IMR-90 (cell line): ENCODE measurements around the gene SMIM7. TPM values are rescaled to one million over a fixed set of nuclear protein-coding genes. Genes with fewer than 3 reads are reported as not detected.
A peak's percentile ranks its signal among the peaks of the same experiment; 100 is the strongest.

Source experiments
- ATAC-seq: fragments of 200-7000 bp; cut with Tn5 transposase; 2 replicates; pipeline ENCODE4 v1.9.1; 2020; ENCODE audit warnings: low read depth, mild to moderate bottlenecking, moderate library complexity
- BruUV-seq: library from RNA; stranded (reverse); fragments of 400-500 nt; replicated peaks from 2 replicates; lab custom pipeline; 2021; lab: Mats Ljungman, UMichigan
- CTCF ChIA-PET: fragments of 300-600 bp; formaldehyde crosslinking; extraction: SDS; loops from one replicate; lab custom pipeline; 2021; ENCODE audit warnings: antibody characterized with exemption; lab: Yijun Ruan, JAX
- POLR2A ChIA-PET: fragments of 300-600 bp; sonication (Branson Sonifier 250); formaldehyde crosslinking; loops from one replicate; lab custom pipeline; 2022; ENCODE audit warnings: antibody characterized with exemption; ENCODE audit not compliant: unreplicated experiment; lab: Charles Lee
- DNase-seq: peaks from one replicate; pipeline ENCODE4 v3.0.0; 2013
- H2AFZ ChIP-seq: replicated peaks from 2 replicates; pipeline ENCODE3; 2013; ENCODE audit warnings: low read length, mild to moderate bottlenecking; ENCODE audit not compliant: poor library complexity
- H2AK5ac ChIP-seq: 2 replicates; pipeline ENCODE4 v1.6.1; 2013; ENCODE audit warnings: low read depth, low read length, inconsistent platforms
- H2AK9ac ChIP-seq: replicated peaks from 2 replicates; pipeline ENCODE3; 2013; ENCODE audit warnings: mild to moderate bottlenecking, low read depth, low read length, moderate library complexity; ENCODE audit not compliant: poor library complexity
- H2BK120ac ChIP-seq: 2 replicates; pipeline ENCODE4 v1.6.1; 2013; ENCODE audit warnings: low read depth, low read length, inconsistent platforms
- H2BK15ac ChIP-seq: 3 replicates; pipeline ENCODE4 v1.6.1; 2013; ENCODE audit warnings: low read depth, low read length, inconsistent platforms
- H2BK20ac ChIP-seq: 2 replicates; pipeline ENCODE4 v1.6.1; 2013; ENCODE audit warnings: low read depth, mild to moderate bottlenecking, inconsistent platforms, low read length, moderate library complexity
- H2BK5ac ChIP-seq: 2 replicates; pipeline ENCODE4 v1.6.1; 2013; ENCODE audit warnings: mild to moderate bottlenecking, low read depth, low read length, inconsistent platforms; ENCODE audit not compliant: poor library complexity, severe bottlenecking
- H3K14ac ChIP-seq: replicated peaks from 2 replicates; pipeline ENCODE4 v1.6.1; 2013; ENCODE audit warnings: low read depth, low read length, inconsistent platforms
- H3K18ac ChIP-seq: 2 replicates; pipeline ENCODE4 v1.6.1; 2013; ENCODE audit warnings: low read depth, low read length, control low read depth
- H3K23ac ChIP-seq: 2 replicates; pipeline ENCODE4 v1.6.1; 2013; ENCODE audit warnings: low read depth, low read length, inconsistent platforms
- H3K27ac ChIP-seq: 2 replicates; pipeline ENCODE4 v1.5.1; 2013; ENCODE audit warnings: mild to moderate bottlenecking, control low read depth, low read length; ENCODE audit not compliant: insufficient read depth
- H3K27me3 ChIP-seq: 2 replicates; pipeline ENCODE4 v1.6.1; 2013; ENCODE audit warnings: low read length; ENCODE audit not compliant: control insufficient read depth, insufficient read depth
- H3K36me3 ChIP-seq: 2 replicates; pipeline ENCODE4 v1.6.1; 2013; ENCODE audit warnings: low read length, mixed read lengths; ENCODE audit not compliant: control insufficient read depth, insufficient read depth
- H3K4ac ChIP-seq: 2 replicates; pipeline ENCODE4 v1.6.1; 2013; ENCODE audit warnings: low read depth, low read length, inconsistent platforms
- H3K4me1 ChIP-seq: 2 replicates; pipeline ENCODE4 v1.6.1; 2013; ENCODE audit warnings: low read length, mixed read lengths; ENCODE audit not compliant: control insufficient read depth, insufficient read depth
- H3K4me2 ChIP-seq: 2 replicates; pipeline ENCODE4 v1.6.1; 2013; ENCODE audit warnings: low read depth, mild to moderate bottlenecking, control low read depth, low read length, moderate library complexity
- H3K4me3 ChIP-seq: 2 replicates; pipeline ENCODE4 v1.5.1; 2013; ENCODE audit warnings: low read depth, mild to moderate bottlenecking, control low read depth, low read length, moderate library complexity; ENCODE audit not compliant: insufficient read depth
- H3K56ac ChIP-seq: 2 replicates; pipeline ENCODE4 v1.6.1; 2013; ENCODE audit warnings: low read length, inconsistent platforms; ENCODE audit not compliant: insufficient read depth; ENCODE audit errors: extremely low read depth
- H3K79me1 ChIP-seq, 2 experiments: 2 replicates each; pipeline ENCODE4 v1.6.1; 2013; ENCODE audit warnings: low read length in 2 of 2, inconsistent platforms in 1 of 2, low read depth in 1 of 2
- H3K9ac ChIP-seq: 2 replicates; pipeline ENCODE4 v1.6.1; 2013; ENCODE audit warnings: low read depth, low read length, control low read depth
- H3K9me1 ChIP-seq: 2 replicates; pipeline ENCODE4 v1.6.1; 2013; ENCODE audit warnings: low read length, inconsistent platforms; ENCODE audit not compliant: insufficient read depth
- H3K9me3 ChIP-seq: 2 replicates; pipeline ENCODE4 v1.6.1; 2013; ENCODE audit warnings: low read length; ENCODE audit not compliant: control insufficient read depth, insufficient read depth
- H4K20me1 ChIP-seq: 2 replicates; pipeline ENCODE4 v1.6.1; 2013; ENCODE audit warnings: low read length, inconsistent platforms; ENCODE audit not compliant: insufficient read depth
- H4K5ac ChIP-seq: 2 replicates; pipeline ENCODE4 v1.6.1; 2013; ENCODE audit warnings: mild to moderate bottlenecking, low read depth, low read length, control low read depth
- H4K8ac ChIP-seq, 2 experiments: 2 replicates each; pipeline ENCODE4 v1.6.1; 2013; ENCODE audit warnings: low read depth in 2 of 2, low read length in 2 of 2, control low read depth in 1 of 2, inconsistent platforms in 1 of 2
- H4K91ac ChIP-seq: 2 replicates; pipeline ENCODE4 v1.6.1; 2013; ENCODE audit warnings: low read depth, low read length, inconsistent platforms; ENCODE audit not compliant: insufficient read depth
- BHLHE40 ChIP-seq: fragments of 150-350 bp; IDR thresholded peaks from 2 replicates; pipeline ENCODE4 v1.6.1; 2016; ENCODE audit warnings: mild to moderate bottlenecking, low read depth, low read length
- CEBPB ChIP-seq: IDR thresholded peaks from 2 replicates; pipeline ENCODE4 v1.6.1; 2012; ENCODE audit warnings: low read depth, low read length, improper control_type of control experiment
- CHD1 ChIP-seq: IDR thresholded peaks from 2 replicates; pipeline ENCODE4 v1.6.1; 2012; ENCODE audit warnings: low read depth, low read length, improper control_type of control experiment
- CTCF ChIP-seq: conservative IDR thresholded peaks from 2 replicates; pipeline ENCODE4 v1.5.1; 2012; ENCODE audit warnings: mild to moderate bottlenecking, low read depth, low read length, improper control_type of control experiment
- ELK1 ChIP-seq: fragments of 150-350 bp; IDR thresholded peaks from 2 replicates; pipeline ENCODE4 v1.6.1; 2016; ENCODE audit warnings: low read depth, mild to moderate bottlenecking, low read length, moderate library complexity, borderline replicate concordance
- FOS ChIP-seq: fragments of 150-350 bp; IDR thresholded peaks from 2 replicates; pipeline ENCODE4 v1.6.1; 2016; ENCODE audit warnings: low read depth, low read length
- MAFK ChIP-seq: IDR thresholded peaks from 2 replicates; pipeline ENCODE4 v1.6.1; 2012; ENCODE audit warnings: low read depth, low read length, improper control_type of control experiment
- MAZ ChIP-seq: IDR thresholded peaks from 2 replicates; pipeline ENCODE4 v1.6.1; 2012; ENCODE audit warnings: low read depth, mild to moderate bottlenecking, low read length, improper control_type of control experiment, moderate library complexity, borderline replicate concordance
- MXI1 ChIP-seq: IDR thresholded peaks from 2 replicates; pipeline ENCODE4 v1.6.1; 2012; ENCODE audit warnings: low read depth, mild to moderate bottlenecking, low read length, moderate library complexity, borderline replicate concordance
- NFE2L2 ChIP-seq: fragments of 150-350 bp; IDR thresholded peaks from 2 replicates; pipeline ENCODE4 v1.6.1; 2016; ENCODE audit warnings: low read depth, mild to moderate bottlenecking, low read length
- POLR2A ChIP-seq: IDR thresholded peaks from 2 replicates; pipeline ENCODE4 v1.6.1; 2012; ENCODE audit warnings: mild to moderate bottlenecking, low read depth, low read length
- RAD21 ChIP-seq: IDR thresholded peaks from 2 replicates; pipeline ENCODE4 v1.6.1; 2012; ENCODE audit warnings: low read length, improper control_type of control experiment
- RCOR1 ChIP-seq: IDR thresholded peaks from 2 replicates; pipeline ENCODE4 v1.6.1; 2012; ENCODE audit warnings: mild to moderate bottlenecking, low read length, improper control_type of control experiment; ENCODE audit not compliant: insufficient replicate concordance
- RFX5 ChIP-seq: IDR thresholded peaks from 2 replicates; pipeline ENCODE4 v1.8.0; 2012; ENCODE audit warnings: low read depth, mild to moderate bottlenecking, low read length, moderate library complexity
- SMC3 ChIP-seq: fragments of 150-350 bp; IDR thresholded peaks from 2 replicates; pipeline ENCODE4 v1.6.1; 2016; ENCODE audit warnings: low read depth, mild to moderate bottlenecking, antibody characterized with exemption, low read length, moderate library complexity
- USF2 ChIP-seq: fragments of 150-350 bp; IDR thresholded peaks from 2 replicates; pipeline ENCODE4 v1.6.1; 2017; ENCODE audit warnings: mild to moderate bottlenecking, antibody characterized with exemption, low read length, low read depth
- WGBS, 2 experiments: methylation state at CpG; one replicate each; pipeline versions ENCODE4 v1.1.5 to v1.1.7; 2013; ENCODE audit warnings: missing lambda C conversion rate in 2 of 2; ENCODE audit not compliant: insufficient read length in 1 of 2; ENCODE audit errors: extremely low coverage in 2 of 2; 5-methylcytosine and 5-hydroxymethylcytosine counted together
- dilution Hi-C: fragments of 300-500 bp; cut with HindIII; formaldehyde crosslinking; loops from one replicate; pipeline ENCODE4 v1.14.3; 2018; ENCODE audit warnings: low sequenced_read_pairs; ENCODE audit not compliant: unreplicated experiment
- in situ Hi-C: fragments of 300-500 bp; cut with MboI; formaldehyde crosslinking; loops from 3 replicates; pipeline ENCODE4 v1.14.3; 2019; ENCODE audit warnings: low sequenced_read_pairs, inconsistent platforms, mixed read lengths
- intact Hi-C: fragments of 100-400 bp; cut with micrococcal nuclease; formaldehyde crosslinking; loops from 2 replicates; pipeline ENCODE4 v1.10.0; 2022
- polyA plus RNA-seq, 3 experiments: library from polyadenylated mRNA; depleted of rRNA; stranded (reverse); fragments of >200 nt; gene quantifications; 2 replicates each; pipeline ENCODE4 v1.2.3, GENCODE V29; 2012; ENCODE audit warnings: low replicate concordance in 1 of 3
- total RNA-seq: library from RNA; depleted of rRNA; stranded (reverse); fragments of >200 nt; gene quantifications from 2 replicates; pipeline ENCODE4 v1.2.3, GENCODE V29; 2012

The SMIM7 gene
- total and polyA plus RNA-seq, 2 of the 4 experiments (the other 2 are of a cell fraction), result 55.7 to 64.8 TPM

GRCh38 chr19:16601378-16602052, 58.4 kb downstream of the SMIM7 start:
- Histone ChIP-seq H3K4ac (no peak overlapping the region), H4K8ac (no peak overlapping the region), H3K27me3 (no peaks in the 10 kb centered on the region), H3K56ac (no peak overlapping the region), H3K36me3 (no peaks in the 10 kb centered on the region), H2AK5ac (no peak overlapping the region), H4K5ac (no peak overlapping the region), H2AFZ (no peak overlapping the region), H3K4me1 (peaks cover 9% of the 10 kb centered on the region), H3K9ac (no peak overlapping the region), H3K4me2 (no peak overlapping the region), H3K9me1 (peaks cover 53% of the 10 kb centered on the region), H3K9me3 (no peaks in the 10 kb centered on the region), H3K4me3 (no peak overlapping the region), H2AK9ac (peak overlapping the region; percentile 58), H3K79me1 (peaks cover 34 to 96% of the 10 kb centered on the region in 2 experiments), H3K18ac (no peak overlapping the region), H2BK5ac (no peak overlapping the region), H4K20me1 (peaks cover 99% of the 10 kb centered on the region), H3K23ac (no peak overlapping the region), H3K14ac (no peak overlapping the region), H2BK15ac (no peak overlapping the region), H3K27ac (no peak overlapping the region), H2BK20ac (no peak overlapping the region), H4K91ac (no peak overlapping the region), H2BK120ac (no peak overlapping the region)
- dilution Hi-C loops (no loop called here), in situ Hi-C loops (no loop called here), intact Hi-C loops (no loop called here)
- DNase-seq (no peak), ATAC-seq (no peak)
- POLR2A ChIA-PET, result no interaction called here
- WGBS, 2 experiments, result 89% methylated on average over 7 of the region's 20 CpGs; no CpG with 5 or more reads in 1 of the 2 experiments
- CTCF ChIA-PET, result no interaction called here
- BruUV-seq, result no TSS peak
- TF ChIP-seq RFX5 (no peak), CEBPB (no peak), USF2 (no peak), NFE2L2 (no peak), CTCF (no peak), MXI1 (no peak), POLR2A (no peak), SMC3 (no peak), RAD21 (no peak), MAFK (no peak), MAZ (no peak), RCOR1 (no peak), FOS (no peak), ELK1 (no peak), BHLHE40 (no peak), CHD1 (no peak)
